Stimulated activated CD4-positive, alpha-beta T cell treated with anti-CD3 and anti-CD28 coated beads, Interleukin-1b, Interleukin-23, amount 100 ng/mL, for 4 hours (primary cell): ENCODE data around the gene UBE2E1.

Source experiments
- DNase-seq, 2 donors: peaks; one replicate each; pipeline ENCODE4 v3.0.0-alpha.2; 2020; ENCODE audit warnings: low read depth in 2 of 2

Gene UBE2E1

GRCh38 chr3:23820888-23821287, 15.1 kb downstream of the UBE2E1 start:
- no peak for DNase-seq

DNA sequence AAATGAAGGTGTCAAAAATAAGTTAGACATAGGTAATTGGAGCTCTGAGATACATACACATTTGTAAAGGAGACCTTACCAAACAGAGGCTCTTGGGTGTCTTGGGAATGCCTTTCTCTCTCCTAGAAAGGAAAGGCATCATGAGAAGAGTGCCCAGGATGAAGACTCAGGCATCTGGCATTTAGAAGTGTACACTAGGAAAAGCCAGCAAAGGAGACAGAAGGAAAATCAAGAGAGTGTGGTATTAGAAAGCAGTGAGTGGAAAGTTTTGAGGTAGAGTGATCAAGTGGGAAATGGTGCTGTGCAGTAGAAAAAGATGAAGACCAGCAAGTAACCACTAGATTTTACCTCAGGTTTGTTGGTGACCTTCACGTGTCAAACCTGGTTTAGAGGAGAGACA, 16.1 kb downstream of the UBE2E1 start:
- no peak for DNase-seq

DNA sequence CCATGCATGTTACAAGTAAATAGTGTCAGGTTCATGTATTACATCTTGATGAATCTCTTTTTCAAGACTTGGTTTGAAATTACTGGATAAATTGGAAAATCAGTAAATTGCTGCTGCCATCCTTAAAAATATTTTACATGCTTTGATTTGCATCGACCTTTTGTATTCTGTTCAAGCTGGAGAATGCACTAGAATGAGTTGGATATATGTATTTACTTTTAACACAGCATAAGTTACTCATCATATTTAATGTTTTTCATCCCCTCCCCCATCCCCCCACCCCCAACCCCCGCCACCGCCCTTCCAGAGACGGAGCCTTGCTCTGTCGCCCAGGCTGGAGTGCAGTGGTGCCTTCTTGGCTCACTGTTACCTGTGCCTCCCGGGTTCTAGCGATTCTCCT, 16.8 kb downstream of the UBE2E1 start:
- DNase-seq, result no peak

- no peak for DNase-seq
Measured at GRCh38 chr3:23823620-23824019, 17.9 kb downstream of the UBE2E1 start.

DNA sequence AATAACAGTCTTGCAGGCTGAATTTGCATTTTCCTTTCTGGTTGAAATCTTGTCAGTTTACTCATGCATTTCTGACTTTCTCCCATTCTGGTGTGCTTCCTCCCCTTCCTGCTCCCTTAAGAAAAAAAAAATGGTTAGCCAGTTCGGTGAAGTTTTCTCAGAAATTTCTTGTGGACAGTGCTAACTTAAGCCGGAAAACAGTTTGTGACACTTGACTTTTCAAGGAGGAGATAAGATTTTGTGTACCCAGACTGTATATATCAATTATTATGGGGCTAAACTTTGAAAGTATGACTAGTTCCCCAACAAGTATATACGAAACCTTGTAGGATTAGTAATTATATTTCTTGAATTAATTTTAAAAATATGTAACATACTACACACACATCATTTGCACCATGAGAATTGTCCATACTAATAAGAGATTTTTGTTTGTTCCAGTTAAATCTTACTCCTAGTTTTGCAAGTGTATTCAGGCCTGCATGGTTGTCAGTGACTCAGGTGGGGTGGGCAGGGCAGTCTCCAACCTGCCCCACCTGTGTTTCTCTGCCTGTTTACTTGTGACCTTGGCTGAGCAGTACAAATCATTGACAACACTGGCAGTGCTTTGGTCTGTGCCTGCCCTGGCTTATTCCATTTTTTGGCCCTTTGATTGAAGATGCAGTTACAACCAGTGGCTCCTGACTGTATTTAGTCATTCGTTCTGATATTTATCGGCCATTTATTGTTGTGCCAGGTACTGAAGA, 19.1 kb downstream of the UBE2E1 start:
- DNase-seq, result no peak

DNA sequence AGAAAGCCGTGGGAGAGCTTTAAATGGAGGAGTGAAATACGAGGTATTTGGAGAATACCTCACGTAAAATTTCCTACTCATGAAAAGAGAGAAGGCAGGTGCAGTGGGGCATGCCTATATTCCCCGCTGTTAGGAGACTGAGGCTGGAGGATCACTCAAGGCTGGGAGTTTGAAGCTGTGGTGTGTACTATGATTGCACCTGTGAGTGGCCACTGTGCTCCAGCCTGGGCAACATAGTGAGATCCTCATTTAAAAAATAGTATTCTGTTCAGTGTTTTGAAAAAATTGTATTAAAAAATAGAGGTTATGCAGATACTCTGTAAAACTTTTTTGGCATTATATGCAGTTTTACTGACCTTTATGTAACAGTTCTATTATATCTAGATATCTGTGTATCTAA, 20.0 kb downstream of the UBE2E1 start:
- no peak for DNase-seq

DNA sequence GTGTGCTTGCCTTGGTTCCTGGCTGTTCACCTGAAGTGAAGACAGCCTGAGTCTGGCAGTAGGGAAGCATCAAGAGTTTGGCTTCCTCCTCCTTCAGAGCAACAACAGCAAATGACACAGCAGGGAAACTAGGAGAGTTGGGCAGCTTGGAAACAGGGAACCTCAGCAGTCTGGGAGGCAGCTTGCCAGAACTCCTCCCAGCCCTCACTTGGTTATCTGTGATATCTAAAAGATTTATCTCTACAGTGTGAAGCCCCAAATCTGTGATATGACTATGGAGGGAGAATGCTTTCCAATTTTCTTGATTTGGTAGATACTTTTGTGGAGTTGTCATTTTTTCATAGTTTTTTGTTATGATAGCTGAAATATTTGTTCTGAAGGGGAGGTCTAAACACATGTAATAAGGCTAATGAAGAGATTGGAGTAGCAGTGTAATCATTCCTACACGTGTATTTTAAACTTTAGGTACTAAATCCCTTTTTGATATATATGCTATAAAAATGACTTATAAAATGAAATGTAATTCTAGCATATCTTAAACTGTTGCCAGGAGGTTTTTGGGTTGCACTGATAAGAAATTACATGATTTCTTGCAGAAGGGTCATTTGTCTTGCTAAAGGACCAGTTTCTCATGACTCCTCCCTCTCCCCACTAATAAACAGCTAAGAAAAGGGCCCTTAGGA, 20.8 kb downstream of the UBE2E1 start:
- DNase-seq, result no peak

- no peak for DNase-seq
Measured at GRCh38 chr3:23829242-23829934, 23.6 kb downstream of the UBE2E1 start.

DNA sequence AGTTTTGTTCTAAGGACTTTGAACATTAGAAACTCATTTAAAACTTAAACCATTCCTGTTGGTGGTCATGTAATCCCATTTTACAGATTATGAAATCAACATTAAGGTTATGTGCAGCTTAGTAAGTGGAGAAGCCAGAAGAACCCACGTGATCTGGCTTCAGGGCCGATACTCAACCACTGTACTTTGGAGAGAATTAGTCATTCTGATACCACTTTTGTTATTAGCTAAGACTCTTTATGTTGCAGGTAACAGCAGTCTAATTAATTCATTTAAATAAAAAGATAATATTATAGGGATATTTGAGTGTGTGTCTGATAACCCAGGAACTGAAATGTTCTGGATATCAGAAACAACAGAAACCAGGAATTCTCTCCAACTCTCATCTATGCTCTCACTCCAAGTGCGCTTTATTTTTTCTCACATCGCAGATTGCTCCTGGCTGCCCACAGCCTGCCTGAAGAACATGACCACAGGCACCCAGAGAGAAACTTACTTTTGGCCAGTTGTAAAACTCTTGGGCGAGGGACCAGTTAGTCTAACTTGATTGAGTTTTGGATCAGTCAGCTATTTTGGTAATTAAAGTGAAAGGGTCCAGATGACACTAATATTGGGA, 25.2 kb downstream of the UBE2E1 start:
- no peak for DNase-seq

GRCh38 chr3:23831517-23832394, 26.0 kb downstream of the UBE2E1 start:
- no peak for DNase-seq

DNA sequence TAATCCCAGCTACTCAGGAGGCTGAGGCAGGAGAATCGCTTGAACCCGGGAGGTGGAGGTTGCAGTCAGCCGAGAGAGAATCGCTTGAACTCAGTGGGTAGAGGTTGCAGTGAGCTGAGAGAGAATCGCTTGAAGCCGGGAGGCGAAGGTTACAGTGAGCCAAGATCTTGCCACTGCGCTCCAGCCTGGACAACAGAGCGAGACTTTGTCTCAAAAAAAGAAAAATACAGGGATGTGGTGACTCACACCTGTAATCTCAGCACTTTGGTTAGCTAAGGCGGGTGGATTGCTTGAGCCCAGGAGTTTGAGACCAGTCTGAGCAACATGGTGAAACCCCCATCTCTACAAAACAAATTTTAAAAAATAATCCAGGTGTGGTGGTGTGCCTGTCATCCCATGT, 26.8 kb downstream of the UBE2E1 start:
- DNase-seq, result no peak

- DNase-seq, result no peak
Measured at GRCh38 chr3:23834082-23834870, 28.5 kb downstream of the UBE2E1 start.

DNA sequence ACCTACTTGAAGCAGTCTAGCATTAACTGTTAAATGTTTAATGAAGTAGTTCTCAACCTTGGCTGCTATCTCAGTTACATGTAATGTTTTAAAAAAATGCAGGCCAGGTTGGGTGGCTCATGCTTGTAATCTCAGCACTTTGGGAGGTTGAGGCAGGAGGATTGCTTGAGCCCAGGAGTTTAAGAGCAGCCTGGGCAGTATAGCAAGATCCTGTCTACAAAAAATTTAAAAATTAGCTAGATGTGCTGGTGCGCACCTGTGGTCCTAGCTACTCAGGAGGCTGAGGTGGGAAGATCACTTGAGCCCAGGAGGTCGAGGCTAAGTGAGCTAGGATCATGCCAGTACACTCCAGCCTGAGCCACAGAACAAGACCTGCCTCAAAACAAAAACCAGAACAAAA, 29.3 kb downstream of the UBE2E1 start:
- no peak for DNase-seq

GRCh38 chr3:23835802-23836201, 30.0 kb downstream of the UBE2E1 start:
- DNase-seq, result no peak

DNA sequence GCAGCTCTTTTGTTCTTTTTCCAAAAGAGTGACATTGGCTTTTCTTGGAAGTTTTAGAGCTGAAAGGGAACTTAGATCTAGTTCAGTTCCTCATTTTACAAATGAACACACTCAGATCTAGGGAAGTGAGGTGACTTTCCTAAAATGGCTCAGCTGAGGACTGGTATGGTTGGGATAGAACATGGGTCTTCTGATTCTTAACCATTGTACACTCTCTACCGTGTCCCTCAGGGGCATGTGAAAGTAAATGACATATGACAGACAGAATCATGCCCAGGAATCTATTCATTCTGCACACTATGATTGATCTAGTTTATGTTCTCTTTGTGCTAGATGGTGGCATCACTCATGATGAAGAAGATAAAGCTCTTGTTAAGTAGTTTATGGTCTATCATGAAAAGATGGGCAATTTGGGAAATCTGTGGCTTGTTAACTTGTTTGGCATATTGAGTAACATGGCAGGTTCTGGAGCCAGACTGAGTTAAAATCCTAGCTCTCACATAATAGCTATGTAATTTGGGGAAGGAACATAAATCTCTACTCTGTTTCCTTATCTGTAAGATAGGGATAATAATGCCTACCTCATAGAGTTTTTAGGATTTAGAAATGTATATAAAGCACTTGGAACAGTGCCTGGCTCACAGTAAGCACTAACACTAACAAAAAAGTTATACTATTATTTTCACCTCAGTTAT, 30.9 kb downstream of the UBE2E1 start:
- DNase-seq, result no peak

- no peak for DNase-seq
Measured at GRCh38 chr3:23837286-23837685, 31.5 kb downstream of the UBE2E1 start.

DNA sequence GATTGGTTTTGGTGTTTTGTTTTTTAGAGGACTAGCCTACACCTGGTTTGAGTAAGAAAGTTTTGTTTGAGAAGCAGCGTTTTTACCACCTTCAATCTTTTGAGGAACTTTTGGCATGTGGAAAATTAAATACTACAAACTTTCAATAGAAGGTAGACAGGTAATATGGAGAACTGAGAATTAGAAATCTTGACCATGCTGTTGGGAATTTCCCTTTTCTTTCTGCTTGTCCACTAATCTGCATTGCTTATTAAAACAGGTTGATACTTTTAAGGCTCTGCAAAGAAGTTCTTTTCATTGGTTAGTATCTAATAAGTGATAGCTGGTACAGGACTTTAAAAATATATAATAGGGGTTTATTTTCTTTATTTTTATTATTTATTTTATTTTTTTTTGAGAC, 31.9 kb downstream of the UBE2E1 start:
- no peak for DNase-seq

DNA sequence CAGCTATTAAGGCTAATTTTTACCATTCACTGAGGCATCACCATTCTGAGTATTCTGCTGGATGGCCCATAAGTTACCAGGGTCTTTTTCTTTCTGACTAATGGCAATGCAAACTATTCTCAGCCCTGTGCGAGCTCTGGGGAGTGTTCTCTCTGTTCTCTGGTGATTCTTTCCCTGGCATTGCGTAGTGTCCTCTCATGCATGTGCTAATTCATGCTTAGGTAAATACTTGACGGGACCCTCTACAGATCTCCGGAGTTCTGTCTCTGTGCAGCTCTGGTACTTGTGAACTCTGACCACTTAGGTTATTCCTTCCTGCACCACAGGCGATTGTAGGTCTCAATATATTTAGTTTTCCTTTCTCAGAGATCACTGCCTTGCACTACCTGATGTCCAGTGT, 34.8 kb downstream of the UBE2E1 start:
- no peak for DNase-seq

GRCh38 chr3:23843869-23844268, 38.1 kb downstream of the UBE2E1 start:
- DNase-seq, result no peak
